Gastroesophageal sphincter (tissue), 4 donors: Measurements from ENCODE around the gene LCMT1. TPM values are rescaled to one million over a fixed set of nuclear protein-coding genes. Genes with fewer than 3 reads are reported as not detected.

Experiments used
- ATAC-seq: fragments of 150-250 bp; one replicate; pipeline ENCODE4 v1.9.1; 2016; ENCODE audit warnings: mild to moderate bottlenecking, moderate library complexity
- H3K27ac ChIP-seq, 4 donors: fragments of 200-600 bp; sonication (generic) in 3 of 4; 1 replicate in 3 of 4; 2 replicates in 1 of 4; pipeline ENCODE4 v1.5.1; 2016 to 2019
- H3K27me3 ChIP-seq: fragments of 200-600 bp; sonication (generic); one replicate; pipeline ENCODE4 v1.5.1; 2019
- H3K36me3 ChIP-seq, 2 donors: fragments of 200-600 bp; sonication (generic); one replicate each; pipeline ENCODE4 v1.5.1; 2019; ENCODE audit warnings: control low read depth in 1 of 2
- H3K4me1 ChIP-seq, 3 donors: fragments of 200-600 bp; sonication (generic); 1 replicate in 2 of 3; 2 replicates in 1 of 3; pipeline ENCODE4 v1.5.1; 2016 to 2019; ENCODE audit warnings: control low read depth in 2 of 3
- H3K4me3 ChIP-seq, 2 donors: fragments of 200-600 bp; sonication (generic); one replicate each; pipeline ENCODE4 v1.5.1; 2019; ENCODE audit warnings: mild to moderate bottlenecking in 1 of 2, moderate library complexity in 1 of 2
- H3K9me3 ChIP-seq, 3 donors: fragments of 200-600 bp; sonication (generic); one replicate each; pipeline ENCODE4 v1.5.1; 2017 to 2019; ENCODE audit warnings: control low read depth in 2 of 3
- CTCF ChIP-seq, 4 experiments: fragments of 200-600 bp in 2 of 4; fragments of 450-650 bp in 2 of 4; sonication (generic) in 1 of 4; IDR thresholded peaks; one replicate each; pipeline ENCODE4 v1.5.1; 2017 to 2019; ENCODE audit warnings: antibody characterized with exemption in 4 of 4, mild to moderate bottlenecking in 2 of 4, moderate library complexity in 2 of 4
- EP300 ChIP-seq: sonication (generic); formaldehyde crosslinking; IDR thresholded peaks from one replicate; pipeline ENCODE4 v1.6.1; 2017; ENCODE audit warnings: antibody characterized with exemption, mild to moderate bottlenecking
- POLR2A ChIP-seq, 2 donors: fragments of 450-650 bp; IDR thresholded peaks; one replicate each; pipeline ENCODE4 v1.6.1; 2017; ENCODE audit warnings: antibody characterized with exemption in 2 of 2, mild to moderate bottlenecking in 2 of 2, moderate library complexity in 1 of 2
- POLR2AphosphoS5 ChIP-seq: sonication (generic); formaldehyde crosslinking; IDR thresholded peaks from one replicate; pipeline ENCODE4 v1.6.1; 2017; ENCODE audit warnings: antibody characterized with exemption
- WGBS, 2 donors: methylation state at CpG; one replicate each; pipeline ENCODE4 v1.1.5; 2018; ENCODE audit warnings: low coverage in 1 of 2; 5-methylcytosine and 5-hydroxymethylcytosine counted together
- total RNA-seq, 4 donors: library from RNA; depleted of rRNA; stranded (reverse); fragments of >200 nt; gene quantifications; one replicate each; pipeline ENCODE4 v1.1.0, GENCODE V29; 2016

Gene LCMT1
- total RNA-seq, 4 donors from 2014 or later: 15.1 to 49.3 (median 24.9) TPM

GRCh38 chr16:25217112-25217511, 105.6 kb downstream of the LCMT1 start:
- Histone ChIP-seq H3K4me3 (no peak overlapping the region), H3K27ac (no peak overlapping the region), H3K9me3 (peaks cover 0 to 6% (median 0%) of the 10 kb centered on the region in 3 donors), H3K27me3 (no peaks in the 10 kb centered on the region), H3K4me1 (no peaks in the 10 kb centered on the region), H3K36me3 (no peaks in the 10 kb centered on the region)
- no peak for TF ChIP-seq CTCF (IDR thresholded peaks at IDR 0.05)
- no peak for TF ChIP-seq POLR2A (IDR thresholded peaks at IDR 0.05)
- no peak for TF ChIP-seq EP300
- TF ChIP-seq POLR2AphosphoS5: no peak
- no CpG with 5 or more reads among the region's 17 CpGs for WGBS, 2 donors
- no peak for ATAC-seq

- Histone ChIP-seq H3K36me3 (no peaks in the 10 kb centered on the region), H3K9me3 (peaks cover 0 to 4% (median 0%) of the 10 kb centered on the region in 3 donors), H3K4me1 (no peaks in the 10 kb centered on the region), H3K4me3 (no peak overlapping the region), H3K27me3 (no peaks in the 10 kb centered on the region), H3K27ac (no peak overlapping the region)
- TF ChIP-seq POLR2A (IDR thresholded peaks at IDR 0.05) (no peak), EP300 (no peak), POLR2AphosphoS5 (no peak), CTCF (IDR thresholded peaks at IDR 0.05) (no peak)
- WGBS, 2 donors: 80 to 93% methylated on average over 1 to 4 of the region's 4 CpGs
- no peak for ATAC-seq
Observed at GRCh38 chr16:25217921-25218320, 106.4 kb downstream of the LCMT1 start.

GRCh38 chr16:25219070-25219737, 107.7 kb downstream of the LCMT1 start:
- WGBS, 2 donors: 84% methylated on average over 2 of the region's 3 CpGs; no CpG with 5 or more reads in 1 of the 2 donors

GRCh38 chr16:25222959-25223358, 111.4 kb downstream of the LCMT1 start:
- Histone ChIP-seq H3K36me3 (no peaks in the 10 kb centered on the region), H3K4me3 (no peak overlapping the region), H3K27ac (no peak overlapping the region), H3K27me3 (no peaks in the 10 kb centered on the region), H3K4me1 (peaks cover 0 to 9% (median 0%) of the 10 kb centered on the region in 3 donors), H3K9me3 (no peaks in the 10 kb centered on the region)
- 85% methylated on average over 3 of the region's 8 CpGs; no CpG with 5 or more reads in 1 of the 2 donors for WGBS, 2 donors
- no peak for ATAC-seq
- TF ChIP-seq EP300 (no peak), POLR2A (IDR thresholded peaks at IDR 0.05) (no peak), CTCF (IDR thresholded peaks at IDR 0.05) (no peak), POLR2AphosphoS5 (no peak)

More at GRCh38 chr16:25219070-25219737, 107.7 kb downstream of the LCMT1 start:
- TF ChIP-seq CTCF (IDR thresholded peaks at IDR 0.05): no peak
- no peak for TF ChIP-seq EP300
- TF ChIP-seq POLR2AphosphoS5: no peak
- TF ChIP-seq POLR2A (IDR thresholded peaks at IDR 0.05): no peak
- Histone ChIP-seq H3K36me3 (no peaks in the 10 kb centered on the region), H3K4me3 (no peak overlapping the region), H3K27me3 (no peaks in the 10 kb centered on the region), H3K27ac (no peak overlapping the region), H3K4me1 (no peaks in the 10 kb centered on the region), H3K9me3 (no peaks in the 10 kb centered on the region)
- ATAC-seq: no peak

- Histone ChIP-seq H3K4me3 (no peak overlapping the region), H3K27me3 (no peaks in the 10 kb centered on the region), H3K9me3 (no peaks in the 10 kb centered on the region), H3K36me3 (no peaks in the 10 kb centered on the region), H3K27ac (no peak overlapping the region), H3K4me1 (peaks cover 0 to 9% (median 0%) of the 10 kb centered on the region in 3 donors)
- TF ChIP-seq EP300 (no peak), POLR2A (IDR thresholded peaks at IDR 0.05) (no peak), POLR2AphosphoS5 (no peak), CTCF (IDR thresholded peaks at IDR 0.05) (no peak)
- 58% methylated on average over 2 of the region's 6 CpGs; no CpG with 5 or more reads in 1 of the 2 donors for WGBS, 2 donors
- no peak for ATAC-seq
Observed at GRCh38 chr16:25223964-25224363, 112.4 kb downstream of the LCMT1 start.
